ENCODE measurements around the gene STXBP1. TPM values are rescaled to one million over a fixed set of nuclear protein-coding genes. Genes with fewer than 3 reads are reported as not detected.

STXBP1 gene
- total RNA-seq: 15.2 and 20.8 TPM in 2 replicates

GRCh38 chr9:127611899-127612790, at the start of gene STXBP1:
Gene STXBP1, plus strand, starts transcription at chr9:127612277. Its CDS starts 127 bp downstream, at chr9:127612404.

GRCh38 chr9:127706836-127707241, 94.8 kb downstream of the STXBP1 start, which contains the start of gene CFAP157:
Gene CFAP157, plus strand, starts transcription at chr9:127706988. Its CDS starts 44 bp downstream, at chr9:127707032.

GRCh38 chr9:127715470-127716337, 103.6 kb downstream of the STXBP1 start, which contains the start of the genes PTRH1 and TTC16:
Gene PTRH1, minus strand, starts transcription at chr9:127715663. Its CDS starts 24 bp downstream, at chr9:127715639.
Gene TTC16, plus strand, starts transcription at chr9:127716079. Its CDS starts 67 bp downstream, at chr9:127716146.

GRCh38 chr9:127734747-127735529, 122.9 kb downstream of the STXBP1 start, which contains the start of gene TOR2A:
Gene TOR2A, minus strand, starts transcription at chr9:127735294. Its CDS starts 24 bp downstream, at chr9:127735270.

Other genes starting within 250 kb of the STXBP1 start
- 7.4 and 8.4 TPM in 2 replicates for gene SLC2A8, start 215.1 kb upstream of the STXBP1 start, total RNA-seq
- gene ZNF79, start 187.9 kb upstream of the STXBP1 start, total RNA-seq: 9.2 and 16.5 TPM in 2 replicates
- gene RPL12, start 160.9 kb upstream of the STXBP1 start, total RNA-seq: 1,370 and 1,635 TPM in 2 replicates
- 6.7 and 8.4 TPM in 2 replicates for gene LRSAM1, start 160.8 kb upstream of the STXBP1 start, total RNA-seq
- gene CFAP157, start 94.7 kb downstream of the STXBP1 start, total RNA-seq: under 0.01 and 0.09 TPM in 2 replicates
- gene PTRH1, start 103.4 kb downstream of the STXBP1 start, total RNA-seq: 18.8 and 27.4 TPM in 2 replicates
- 0.09 and 0.14 TPM in 2 replicates for gene TTC16, start 103.8 kb downstream of the STXBP1 start, total RNA-seq
- 2.6 and 2.7 TPM in 2 replicates for gene TOR2A, start 123.0 kb downstream of the STXBP1 start, total RNA-seq
- under 0.01 and 0.37 TPM in 2 replicates for gene SH2D3C, start 166.4 kb downstream of the STXBP1 start, total RNA-seq
- 35.1 and 43.4 TPM in 2 replicates for gene CDK9, start 173.8 kb downstream of the STXBP1 start, total RNA-seq
- gene FPGS, start 190.6 kb downstream of the STXBP1 start, total RNA-seq: 62.7 and 65.2 TPM in 2 replicates
- 9.0 and 13.2 TPM in 2 replicates for gene ENG, start 242.4 kb downstream of the STXBP1 start, total RNA-seq

Measured in smooth muscle cell of bladder (primary cell).